NCI-H748 treated with DMSO at 0.1 percent for 48 hours (cell line): ENCODE results near the gene ASGR2.
"Not testable (repeated sequence)": the region's sequence is repeated elsewhere in the genome, so short reads cannot be mapped to it uniquely, and the experiment has no call there.

Source experiments
- DNase-seq: peaks from one replicate; lab custom pipeline; 2025; lab: John Stamatoyannopoulos, UW

The ASGR2 gene, protein sequence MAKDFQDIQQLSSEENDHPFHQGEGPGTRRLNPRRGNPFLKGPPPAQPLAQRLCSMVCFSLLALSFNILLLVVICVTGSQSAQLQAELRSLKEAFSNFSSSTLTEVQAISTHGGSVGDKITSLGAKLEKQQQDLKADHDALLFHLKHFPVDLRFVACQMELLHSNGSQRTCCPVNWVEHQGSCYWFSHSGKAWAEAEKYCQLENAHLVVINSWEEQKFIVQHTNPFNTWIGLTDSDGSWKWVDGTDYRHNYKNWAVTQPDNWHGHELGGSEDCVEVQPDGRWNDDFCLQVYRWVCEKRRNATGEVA

DNA sequence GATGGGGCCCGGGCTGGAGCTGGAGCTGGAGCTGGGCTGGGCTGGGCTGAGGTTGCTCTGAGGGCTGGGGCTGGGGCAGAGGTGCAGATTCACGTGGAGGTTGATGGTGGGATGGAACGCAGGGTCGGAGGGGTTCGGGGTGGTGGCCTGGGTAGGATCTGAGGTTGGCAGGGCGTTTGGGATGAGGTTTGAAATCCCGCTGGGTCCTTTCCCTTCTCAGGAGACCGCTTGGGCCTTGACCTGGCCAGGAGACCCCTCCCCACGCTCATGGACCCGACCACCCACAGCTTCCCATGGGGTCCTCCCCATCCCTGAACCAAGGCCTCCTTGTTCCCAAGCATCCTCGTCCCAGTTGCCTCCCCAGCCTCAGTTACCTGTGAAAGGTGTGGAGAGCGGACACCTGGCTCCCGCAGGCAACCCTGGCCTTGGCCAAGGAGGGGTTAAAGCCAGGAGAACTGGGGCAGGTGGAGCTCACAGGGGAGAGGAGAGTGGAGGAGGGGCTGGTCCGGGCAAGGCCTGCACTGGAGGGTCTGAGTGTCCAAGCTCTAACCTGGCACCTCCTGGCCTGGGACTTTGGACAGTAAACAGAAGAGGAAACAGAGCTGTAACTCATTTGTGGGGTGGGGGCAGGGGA lies at the start of gene ASGR2:
ASGR2 (minus strand) TSS at position 582 of the 634 bp plus-strand sequence. CDS start 582 bp downstream, outside the sequence.
- no peak for DNase-seq

DNA sequence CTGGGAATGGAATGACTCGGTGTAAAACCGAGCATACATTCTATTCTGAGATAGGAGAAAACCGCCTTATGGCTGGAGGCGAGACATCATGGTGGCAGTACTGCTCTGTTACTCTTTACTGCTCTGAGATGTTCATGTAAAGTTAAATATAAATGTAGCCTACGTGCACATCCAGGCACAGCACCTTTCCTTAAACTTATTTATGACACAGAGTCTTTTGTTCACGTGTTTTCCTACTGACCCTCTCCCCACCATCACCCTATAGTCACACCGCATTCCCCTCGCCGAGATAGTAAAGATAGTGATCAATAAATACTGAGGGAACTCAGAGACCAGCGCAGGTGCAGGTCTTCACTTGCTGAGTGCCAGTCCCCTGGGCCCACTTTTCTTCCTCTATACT lies 44.9 kb upstream of the ASGR2 start:
- DNase-seq: not testable (repeated sequence)

DNA sequence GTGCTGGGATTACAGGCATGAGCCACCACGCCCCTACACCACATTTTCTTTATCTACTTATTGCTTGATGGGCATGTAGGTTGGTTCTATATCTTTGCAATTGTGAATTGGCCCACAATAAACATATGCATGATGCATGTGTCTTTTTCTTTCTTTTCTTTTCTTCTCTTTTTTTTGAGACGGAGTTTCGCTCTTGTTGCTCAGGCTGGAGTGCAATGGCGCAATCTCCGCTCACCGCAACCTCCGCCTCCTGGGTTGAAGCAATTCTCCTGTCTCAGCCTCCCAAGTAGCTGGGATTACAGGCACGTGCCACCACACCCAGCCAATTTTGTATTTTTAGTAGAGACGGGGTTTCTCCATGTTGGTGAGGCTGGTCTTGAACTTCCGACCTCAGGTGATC lies 43.8 kb upstream of the ASGR2 start:
- not testable (repeated sequence) for DNase-seq

DNA sequence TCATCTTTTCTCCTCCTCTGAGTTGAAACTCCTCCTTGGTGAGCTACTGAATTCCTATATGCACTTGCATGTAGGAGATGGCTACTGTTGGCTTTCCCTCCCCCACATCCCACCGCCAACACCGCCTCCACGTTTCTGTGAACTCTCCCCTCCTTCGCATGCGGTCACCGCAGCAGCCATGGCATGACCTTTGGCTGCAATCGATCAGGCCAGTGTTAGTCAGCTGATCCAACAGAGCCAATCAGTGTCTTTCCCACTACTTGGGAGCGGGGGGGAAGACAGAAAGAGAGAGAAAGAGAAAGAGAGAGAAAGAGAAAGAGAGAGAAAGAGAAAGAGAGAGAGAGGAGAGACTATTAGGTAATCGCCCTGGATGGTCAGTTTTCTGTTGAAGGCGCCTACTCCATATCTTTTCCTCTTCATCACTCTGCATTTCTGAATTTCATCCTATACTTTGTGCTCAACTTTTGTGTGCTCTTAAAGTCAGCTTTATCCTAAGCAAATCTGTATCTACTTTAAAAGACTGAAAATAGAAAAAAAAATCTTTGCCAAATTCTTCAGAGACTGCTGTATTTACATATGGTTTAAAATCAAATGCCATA lies 41.8 kb upstream of the ASGR2 start:
- DNase-seq: no peak

DNA sequence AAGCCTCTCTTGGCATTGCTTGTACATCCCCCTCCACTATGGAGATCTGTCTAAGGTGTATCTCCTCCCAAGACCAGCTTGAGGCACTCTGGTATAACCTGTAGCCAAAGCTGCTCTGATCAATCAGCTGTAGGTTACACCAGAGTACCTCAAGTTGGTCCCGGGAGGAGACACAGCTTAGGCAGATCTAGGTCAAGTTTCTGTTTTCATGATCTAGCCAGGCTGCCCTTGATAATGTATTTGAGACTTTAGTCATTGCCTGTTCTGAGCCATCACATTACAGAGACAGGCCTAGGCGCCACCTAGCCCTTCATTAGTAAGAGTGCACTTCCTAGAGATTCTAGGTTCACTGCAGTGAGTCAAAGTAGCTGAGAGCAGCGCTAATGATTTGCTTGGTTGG lies 33.1 kb upstream of the ASGR2 start:
- DNase-seq: no peak

DNA sequence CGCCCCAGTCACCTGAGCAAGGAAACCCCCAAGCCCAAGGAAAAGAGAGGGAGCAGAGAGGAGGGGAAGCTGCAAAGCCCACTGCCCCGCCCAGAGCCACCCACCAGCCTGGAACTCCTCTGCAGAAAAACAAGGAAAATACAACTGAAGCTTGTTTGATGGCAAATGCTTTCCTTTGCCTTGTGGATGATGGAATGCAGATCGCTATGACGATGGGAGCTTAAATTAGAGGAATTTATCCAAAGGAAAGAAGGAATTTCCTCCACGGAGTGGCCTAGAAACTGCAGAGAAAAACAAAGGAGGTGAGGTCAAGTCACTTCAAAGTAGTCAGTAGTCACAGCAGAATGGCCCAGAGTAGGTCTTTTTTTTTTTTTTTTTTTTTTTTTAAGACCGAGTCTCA lies 31.5 kb upstream of the ASGR2 start:
- DNase-seq: no peak

DNA sequence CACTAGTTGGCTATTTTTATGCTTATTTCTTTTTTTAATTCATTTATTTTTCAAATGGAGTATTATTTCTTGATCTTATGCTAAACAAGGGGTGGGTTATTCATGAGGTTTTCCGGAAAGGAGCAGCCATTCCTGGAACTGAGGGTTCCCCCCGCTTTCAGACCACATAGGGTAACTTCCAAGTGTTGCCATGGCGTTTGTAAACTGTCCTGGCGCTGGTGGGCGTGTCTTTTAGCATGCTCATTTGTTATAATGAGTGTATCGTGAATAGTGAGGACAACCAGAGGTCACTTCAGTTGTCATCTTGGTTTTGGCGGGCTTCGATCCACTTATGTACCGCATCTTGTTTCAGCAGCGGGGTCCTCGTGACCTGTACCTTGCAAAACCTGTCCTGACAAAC lies 29.6 kb upstream of the ASGR2 start:
- peak; percentile 13 for DNase-seq

DNA sequence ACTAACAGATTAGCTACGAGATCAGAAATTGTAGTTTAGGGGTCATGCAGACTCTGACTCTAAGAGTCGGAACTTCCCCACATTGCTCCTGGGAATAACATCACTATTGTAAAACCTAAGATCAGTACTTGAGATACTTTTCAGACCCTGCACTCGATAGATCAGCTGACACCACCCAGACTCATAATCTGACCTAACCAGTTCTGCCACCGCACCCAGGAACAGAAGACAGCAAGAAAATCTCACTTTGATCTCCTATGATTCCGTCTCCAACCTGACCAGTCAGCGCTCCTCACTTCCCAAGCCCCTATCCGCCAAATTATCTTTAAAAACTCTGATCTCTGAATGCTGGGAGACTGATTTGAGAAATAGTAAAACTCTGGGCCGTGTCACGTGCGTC lies 27.2 kb upstream of the ASGR2 start:
- peak; percentile 14 for DNase-seq

DNA sequence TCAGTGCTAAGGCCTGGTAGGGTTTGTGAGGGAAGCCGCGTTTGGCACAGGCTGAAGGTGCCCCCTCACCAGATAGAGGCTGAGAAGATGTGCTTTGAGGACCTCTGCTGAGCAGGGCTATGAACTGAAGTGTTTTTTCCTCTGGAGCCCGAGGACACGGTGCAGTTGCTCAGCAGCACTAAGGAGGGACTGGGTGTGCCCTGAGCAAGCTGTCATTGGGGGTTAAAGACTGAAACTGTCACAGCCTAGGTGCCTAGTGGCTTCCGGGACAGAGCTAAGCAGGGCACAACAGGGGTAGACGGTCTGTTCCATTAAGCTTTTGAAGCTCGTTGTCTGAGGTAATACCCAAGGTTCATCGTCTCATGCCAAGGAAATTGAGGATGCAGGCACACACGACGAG lies 24.8 kb upstream of the ASGR2 start:
- DNase-seq: no peak

DNA sequence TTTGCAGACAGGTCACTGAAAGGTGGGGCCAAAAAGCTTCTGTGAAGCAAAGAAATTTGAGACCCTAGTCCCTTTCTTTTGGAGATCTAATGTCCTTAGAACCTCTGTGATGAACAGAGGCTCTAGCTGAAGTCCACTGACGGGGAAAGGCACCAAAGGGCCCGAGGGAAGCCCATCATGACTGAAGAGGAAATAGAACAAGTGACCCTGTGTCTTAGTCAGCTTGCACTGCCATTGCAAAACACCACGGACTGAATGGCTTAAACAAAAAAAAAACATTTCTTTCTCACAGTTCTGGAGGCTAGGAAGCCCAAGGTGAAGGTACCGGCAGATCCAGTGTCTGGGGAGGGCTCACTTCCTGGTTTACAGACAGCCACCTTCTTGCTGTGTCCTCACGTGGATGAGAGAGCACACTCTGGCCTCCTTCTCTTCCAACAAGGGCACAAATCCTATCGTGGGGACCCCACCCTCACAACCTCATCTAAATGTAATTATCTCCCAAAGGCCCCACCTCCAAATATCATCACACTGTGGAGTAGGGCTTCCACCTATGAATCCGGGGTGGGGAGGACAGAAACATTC lies 24.3 kb upstream of the ASGR2 start:
- no peak for DNase-seq

DNA sequence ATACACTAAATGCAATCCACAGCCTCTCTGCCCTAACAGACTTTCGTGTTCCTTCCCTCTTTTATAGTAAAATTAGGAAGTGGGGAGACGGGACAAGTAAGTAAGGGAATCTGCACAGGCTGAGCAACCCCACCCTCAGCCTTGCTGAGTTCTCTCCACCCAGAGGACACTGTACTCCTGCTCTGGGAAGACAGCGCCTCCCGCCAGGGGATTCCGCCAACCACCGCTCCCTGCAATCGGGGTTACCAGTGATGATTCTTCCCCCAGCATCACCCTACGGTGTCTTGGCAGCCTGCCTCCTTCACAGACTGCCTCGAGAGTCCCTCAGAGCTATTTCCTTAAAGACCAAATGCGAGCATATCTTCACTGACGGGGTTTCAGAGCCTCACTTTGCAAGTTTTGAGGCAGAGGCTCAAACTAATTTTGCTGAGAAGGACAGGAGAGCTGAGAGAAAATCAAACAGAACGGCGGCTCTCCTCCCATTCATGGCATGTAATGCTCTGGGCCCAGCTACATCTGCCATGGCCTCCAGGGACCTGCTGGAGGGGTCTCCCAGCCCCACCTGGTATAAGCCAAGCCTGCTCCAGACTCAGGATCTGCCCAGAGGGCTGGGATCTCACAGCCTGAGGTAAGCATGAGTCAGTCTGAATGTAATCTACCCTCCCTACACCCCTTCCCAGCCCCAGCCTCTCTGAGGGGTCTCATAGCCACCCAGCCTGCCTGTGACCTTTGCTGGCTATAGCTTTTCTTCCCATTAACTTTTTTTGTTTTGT lies 22.7 kb upstream of the ASGR2 start:
- no peak for DNase-seq

DNA sequence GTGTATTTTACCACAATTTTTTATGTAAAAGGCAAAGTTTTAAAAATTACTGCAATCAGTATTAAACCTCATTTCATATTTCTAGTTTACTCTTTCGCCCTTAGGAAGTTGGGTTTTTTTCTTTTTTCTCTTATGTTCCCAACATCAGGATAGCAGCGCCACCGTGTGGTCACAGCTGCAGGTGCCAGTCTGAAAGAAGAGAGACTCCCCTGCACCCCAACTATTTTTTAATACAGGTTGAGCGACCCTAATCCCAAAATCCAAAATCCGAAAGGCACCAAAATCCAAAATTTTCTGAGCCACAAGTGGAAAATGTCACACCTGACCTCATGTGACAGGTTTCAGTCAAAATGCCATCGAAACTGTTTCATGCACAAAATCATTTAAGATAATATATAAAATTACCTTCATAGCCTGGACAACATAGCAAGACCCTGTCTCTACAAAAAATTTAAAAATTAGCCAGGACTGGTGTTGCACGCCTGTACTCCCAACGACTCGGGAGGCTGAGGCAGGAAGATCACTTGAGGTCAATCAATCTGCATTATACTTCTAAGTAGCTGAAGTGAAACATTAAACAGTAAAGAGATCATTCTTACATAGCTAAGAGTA lies 21.8 kb upstream of the ASGR2 start:
- DNase-seq: peak; percentile 60

DNA sequence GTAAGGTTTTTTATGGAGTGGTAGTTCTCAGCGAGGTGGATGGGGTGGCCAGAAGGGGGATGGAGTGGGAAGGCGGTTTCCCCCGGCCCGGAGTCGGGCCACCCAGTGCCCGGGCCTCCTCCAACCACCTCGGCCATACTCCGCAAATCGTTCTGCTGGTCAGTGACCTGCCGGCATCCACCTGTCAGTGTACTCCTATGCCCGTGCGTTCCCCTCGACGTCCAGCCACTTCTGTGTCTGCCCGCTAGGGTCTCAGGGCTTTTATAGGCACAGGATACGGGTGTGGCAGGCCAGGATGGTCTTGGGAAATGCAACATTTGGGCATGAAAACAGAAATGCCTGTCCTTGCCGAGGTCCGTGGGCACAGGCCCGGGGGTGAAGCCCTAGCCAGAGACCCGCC lies 19.3 kb upstream of the ASGR2 start:
- DNase-seq: no peak

DNA sequence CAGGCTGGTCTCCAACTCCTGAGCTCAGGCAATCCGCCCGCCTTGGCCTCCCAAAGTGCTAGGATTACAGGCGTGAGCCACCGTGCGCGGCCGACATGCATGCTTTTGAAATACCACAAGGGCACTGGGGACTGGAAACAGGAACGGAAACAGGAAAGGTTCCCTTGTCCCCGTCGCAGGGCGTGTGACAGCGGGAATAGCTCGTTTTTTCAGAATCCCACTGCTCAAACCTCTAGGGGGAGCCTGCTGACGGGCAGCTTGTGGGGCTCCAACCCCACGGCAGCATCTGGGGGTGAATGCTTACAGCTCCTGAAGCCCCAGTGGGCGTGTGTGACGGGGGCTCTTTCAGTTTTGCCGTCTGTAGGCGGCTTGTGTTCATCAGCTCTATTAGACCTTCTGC lies 18.8 kb upstream of the ASGR2 start:
- DNase-seq: no peak

DNA sequence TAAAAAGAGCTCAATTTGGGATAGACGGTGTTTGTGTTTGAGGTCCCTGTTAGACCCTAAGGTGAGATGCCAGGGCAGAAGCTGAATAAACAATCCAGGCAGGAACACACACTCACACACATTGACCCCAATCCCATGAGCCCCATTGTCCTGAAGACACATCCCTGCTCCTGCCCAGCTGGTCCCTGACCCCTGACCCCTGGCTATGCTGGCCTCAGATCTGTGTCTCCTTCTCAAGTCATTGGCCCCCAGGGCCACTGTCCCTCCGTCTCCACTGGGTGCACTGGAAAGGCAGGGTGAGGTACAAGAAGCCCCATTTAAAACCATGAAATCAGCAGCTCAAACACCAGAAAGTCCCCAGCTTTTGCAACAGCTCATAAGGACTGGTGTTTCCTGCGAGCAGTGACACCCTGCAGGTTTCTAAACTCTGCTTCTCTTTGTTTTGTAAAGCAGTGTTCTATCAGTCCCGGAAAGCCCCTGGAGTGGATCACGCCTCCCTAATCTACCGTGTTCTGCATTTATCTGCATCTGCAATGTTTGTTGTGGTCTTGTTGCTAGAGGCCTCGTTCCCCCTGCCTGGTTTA lies 18.0 kb upstream of the ASGR2 start:
- no peak for DNase-seq

DNA sequence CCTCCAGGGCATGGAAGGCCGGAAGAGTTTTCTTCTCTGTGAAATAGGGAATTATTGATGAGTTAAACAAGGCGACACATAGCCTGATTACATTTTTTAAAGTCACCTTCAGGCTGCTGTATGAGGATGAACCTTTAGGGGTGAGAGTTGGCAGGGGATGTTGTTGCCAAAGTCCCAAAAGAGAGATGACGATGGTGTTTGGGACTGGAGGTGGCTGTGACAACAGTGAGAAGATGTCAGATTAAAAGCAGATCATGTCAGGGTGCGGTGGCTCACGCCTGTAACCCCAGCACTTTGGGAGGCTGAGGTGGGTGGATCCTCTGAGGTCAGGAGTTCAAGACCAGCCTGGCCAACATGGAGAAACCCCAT lies 16.8 kb upstream of the ASGR2 start:
- no peak for DNase-seq

DNA sequence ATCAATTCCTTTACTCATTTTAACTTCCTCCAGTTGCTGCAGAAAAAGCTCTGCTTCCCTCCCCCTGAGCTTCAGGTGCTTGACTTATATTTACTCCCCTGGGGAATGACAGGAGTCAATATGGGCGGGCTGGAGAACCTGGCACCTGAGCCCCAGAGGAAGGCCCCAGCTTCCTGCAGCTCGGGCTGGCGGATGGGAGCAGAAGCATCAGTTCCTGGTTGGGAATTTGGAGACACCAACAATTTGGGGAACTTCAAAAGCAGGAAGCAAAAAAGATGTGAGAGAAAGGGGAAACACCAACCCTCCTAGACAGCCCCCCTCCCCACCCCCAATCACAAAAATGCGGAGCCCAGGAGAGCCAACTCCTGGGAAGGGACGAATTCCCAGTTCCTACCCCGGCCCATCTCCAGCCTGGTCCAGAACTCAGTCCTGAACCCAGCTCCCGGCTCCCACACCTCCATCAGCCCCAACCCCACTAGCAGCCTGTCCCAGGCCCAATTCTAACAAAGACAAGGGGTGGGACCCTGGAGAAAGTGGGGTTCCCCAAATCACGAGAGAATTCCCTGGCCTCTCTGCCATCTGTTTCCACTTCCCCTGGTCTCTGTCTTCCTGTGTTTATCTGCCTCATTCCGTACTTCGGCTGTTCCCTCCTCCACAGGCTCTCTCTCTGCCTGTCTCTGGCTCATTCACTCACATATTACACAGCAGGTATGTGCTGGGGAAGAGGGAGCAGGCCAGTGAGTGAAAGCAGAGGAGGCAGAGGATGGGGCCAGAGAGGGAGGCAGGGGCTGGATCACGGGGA lies 16.2 kb upstream of the ASGR2 start:
- no peak for DNase-seq

DNA sequence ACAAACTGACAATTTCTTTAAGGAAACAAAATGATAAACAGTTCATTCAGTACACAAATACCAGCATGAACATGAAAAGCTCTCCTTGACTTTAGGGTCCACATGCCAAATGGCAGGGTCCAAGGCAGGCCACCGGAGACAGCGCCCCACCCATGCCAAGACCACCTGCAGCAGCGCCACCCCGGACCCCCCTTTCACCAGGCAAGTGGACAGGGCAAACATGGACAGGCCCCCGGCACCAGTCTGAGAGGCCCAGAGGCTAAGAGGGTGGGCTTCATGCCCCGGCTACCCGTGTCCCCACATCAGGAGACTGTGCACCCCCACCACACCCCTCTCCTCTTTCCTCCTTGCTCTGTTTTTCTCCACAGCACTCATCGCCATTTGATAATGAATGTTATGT lies 14.7 kb upstream of the ASGR2 start:
- no peak for DNase-seq

DNA sequence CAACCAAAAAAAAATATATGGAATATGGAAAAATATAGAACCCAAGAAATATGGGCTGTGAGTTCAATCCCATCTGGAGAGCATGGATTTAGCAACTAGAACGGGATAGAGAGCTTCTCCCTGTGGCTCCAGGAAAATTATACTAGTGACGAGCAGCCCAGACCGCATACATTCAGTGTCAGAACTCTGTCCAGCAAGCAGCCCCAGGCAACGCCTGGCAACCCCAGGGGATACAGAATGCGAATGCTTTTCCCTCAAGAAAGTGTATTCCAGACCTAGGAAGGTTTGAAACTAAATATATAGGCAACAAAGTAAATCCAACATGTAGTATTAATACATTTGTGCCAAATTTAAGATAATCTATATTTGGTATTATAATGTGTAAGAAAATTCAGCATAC lies 13.5 kb upstream of the ASGR2 start:
- no peak for DNase-seq

DNA sequence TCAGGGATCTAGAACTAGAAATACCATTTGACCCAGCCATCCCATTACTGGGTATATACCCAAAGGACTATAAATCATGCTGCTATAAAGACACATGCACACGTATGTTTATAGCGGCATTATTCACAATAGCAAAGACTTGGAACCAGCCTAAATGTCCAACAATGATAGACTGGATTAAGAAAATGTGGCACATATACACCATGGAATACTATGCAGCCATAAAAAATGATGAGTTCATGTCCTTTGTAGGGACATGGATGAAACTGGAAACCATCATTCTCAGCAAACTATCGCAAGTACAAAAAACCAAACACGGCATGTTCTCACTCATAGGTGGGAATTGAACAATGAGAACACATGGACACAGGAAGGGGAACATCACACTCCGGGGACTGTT lies 12.9 kb upstream of the ASGR2 start:
- not testable (repeated sequence) for DNase-seq

DNA sequence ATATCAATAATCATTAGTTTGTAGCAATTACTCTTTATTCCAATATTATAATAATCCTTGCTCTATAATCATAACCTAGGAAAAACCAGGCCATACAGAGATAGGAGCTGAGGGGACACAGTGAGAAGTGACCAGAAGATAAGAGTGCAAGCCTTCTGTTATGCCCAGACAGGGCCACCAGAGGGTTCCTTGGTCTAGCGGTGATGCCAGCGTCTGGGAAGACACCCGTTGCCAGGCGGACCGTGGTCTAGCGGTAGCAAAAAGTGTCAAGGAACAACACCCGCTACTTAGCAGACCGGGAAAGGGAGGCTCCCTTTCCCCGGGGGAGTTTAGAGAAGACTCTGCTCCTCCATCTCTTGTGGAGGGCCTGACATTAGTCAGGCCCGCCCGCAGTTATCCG lies 11.8 kb upstream of the ASGR2 start:
- DNase-seq: not testable (repeated sequence)
